IMR-90 (cell line): ENCODE measurements around the gene ARHGEF12. TPM values are rescaled to one million over a fixed set of nuclear protein-coding genes. Genes with fewer than 3 reads are reported as not detected.

Experiments
- ATAC-seq: fragments of 200-7000 bp; cut with Tn5 transposase; 2 replicates; pipeline ENCODE4 v1.9.1; 2020; ENCODE audit warnings: low read depth, mild to moderate bottlenecking, moderate library complexity
- BruUV-seq: library from RNA; stranded (reverse); fragments of 400-500 nt; replicated peaks from 2 replicates; lab custom pipeline; 2021; lab: Mats Ljungman, UMichigan
- CTCF ChIA-PET: fragments of 300-600 bp; formaldehyde crosslinking; extraction: SDS; loops from one replicate; lab custom pipeline; 2021; ENCODE audit warnings: antibody characterized with exemption; lab: Yijun Ruan, JAX
- POLR2A ChIA-PET: fragments of 300-600 bp; sonication (Branson Sonifier 250); formaldehyde crosslinking; loops from one replicate; lab custom pipeline; 2022; ENCODE audit warnings: antibody characterized with exemption; ENCODE audit not compliant: unreplicated experiment; lab: Charles Lee
- DNase-seq: peaks from one replicate; pipeline ENCODE4 v3.0.0; 2013
- H2AFZ ChIP-seq: replicated peaks from 2 replicates; pipeline ENCODE3; 2013; ENCODE audit warnings: low read length, mild to moderate bottlenecking; ENCODE audit not compliant: poor library complexity
- H2AK5ac ChIP-seq: 2 replicates; pipeline ENCODE4 v1.6.1; 2013; ENCODE audit warnings: low read depth, low read length, inconsistent platforms
- H2AK9ac ChIP-seq: replicated peaks from 2 replicates; pipeline ENCODE3; 2013; ENCODE audit warnings: mild to moderate bottlenecking, low read depth, low read length, moderate library complexity; ENCODE audit not compliant: poor library complexity
- H2BK120ac ChIP-seq: 2 replicates; pipeline ENCODE4 v1.6.1; 2013; ENCODE audit warnings: low read depth, low read length, inconsistent platforms
- H2BK15ac ChIP-seq: 3 replicates; pipeline ENCODE4 v1.6.1; 2013; ENCODE audit warnings: low read depth, low read length, inconsistent platforms
- H2BK20ac ChIP-seq: 2 replicates; pipeline ENCODE4 v1.6.1; 2013; ENCODE audit warnings: low read depth, mild to moderate bottlenecking, inconsistent platforms, low read length, moderate library complexity
- H2BK5ac ChIP-seq: 2 replicates; pipeline ENCODE4 v1.6.1; 2013; ENCODE audit warnings: mild to moderate bottlenecking, low read depth, low read length, inconsistent platforms; ENCODE audit not compliant: poor library complexity, severe bottlenecking
- H3K14ac ChIP-seq: replicated peaks from 2 replicates; pipeline ENCODE4 v1.6.1; 2013; ENCODE audit warnings: low read depth, low read length, inconsistent platforms
- H3K18ac ChIP-seq: 2 replicates; pipeline ENCODE4 v1.6.1; 2013; ENCODE audit warnings: low read depth, low read length, control low read depth
- H3K23ac ChIP-seq: 2 replicates; pipeline ENCODE4 v1.6.1; 2013; ENCODE audit warnings: low read depth, low read length, inconsistent platforms
- H3K27ac ChIP-seq: 2 replicates; pipeline ENCODE4 v1.5.1; 2013; ENCODE audit warnings: mild to moderate bottlenecking, control low read depth, low read length; ENCODE audit not compliant: insufficient read depth
- H3K27me3 ChIP-seq: 2 replicates; pipeline ENCODE4 v1.6.1; 2013; ENCODE audit warnings: low read length; ENCODE audit not compliant: control insufficient read depth, insufficient read depth
- H3K36me3 ChIP-seq: 2 replicates; pipeline ENCODE4 v1.6.1; 2013; ENCODE audit warnings: low read length, mixed read lengths; ENCODE audit not compliant: control insufficient read depth, insufficient read depth
- H3K4ac ChIP-seq: 2 replicates; pipeline ENCODE4 v1.6.1; 2013; ENCODE audit warnings: low read depth, low read length, inconsistent platforms
- H3K4me1 ChIP-seq: 2 replicates; pipeline ENCODE4 v1.6.1; 2013; ENCODE audit warnings: low read length, mixed read lengths; ENCODE audit not compliant: control insufficient read depth, insufficient read depth
- H3K4me2 ChIP-seq: 2 replicates; pipeline ENCODE4 v1.6.1; 2013; ENCODE audit warnings: low read depth, mild to moderate bottlenecking, control low read depth, low read length, moderate library complexity
- H3K4me3 ChIP-seq: 2 replicates; pipeline ENCODE4 v1.5.1; 2013; ENCODE audit warnings: low read depth, mild to moderate bottlenecking, control low read depth, low read length, moderate library complexity; ENCODE audit not compliant: insufficient read depth
- H3K56ac ChIP-seq: 2 replicates; pipeline ENCODE4 v1.6.1; 2013; ENCODE audit warnings: low read length, inconsistent platforms; ENCODE audit not compliant: insufficient read depth; ENCODE audit errors: extremely low read depth
- H3K79me1 ChIP-seq, 2 experiments: 2 replicates each; pipeline ENCODE4 v1.6.1; 2013; ENCODE audit warnings: low read length in 2 of 2, inconsistent platforms in 1 of 2, low read depth in 1 of 2
- H3K9ac ChIP-seq: 2 replicates; pipeline ENCODE4 v1.6.1; 2013; ENCODE audit warnings: low read depth, low read length, control low read depth
- H3K9me1 ChIP-seq: 2 replicates; pipeline ENCODE4 v1.6.1; 2013; ENCODE audit warnings: low read length, inconsistent platforms; ENCODE audit not compliant: insufficient read depth
- H3K9me3 ChIP-seq: 2 replicates; pipeline ENCODE4 v1.6.1; 2013; ENCODE audit warnings: low read length; ENCODE audit not compliant: control insufficient read depth, insufficient read depth
- H4K20me1 ChIP-seq: 2 replicates; pipeline ENCODE4 v1.6.1; 2013; ENCODE audit warnings: low read length, inconsistent platforms; ENCODE audit not compliant: insufficient read depth
- H4K5ac ChIP-seq: 2 replicates; pipeline ENCODE4 v1.6.1; 2013; ENCODE audit warnings: mild to moderate bottlenecking, low read depth, low read length, control low read depth
- H4K8ac ChIP-seq, 2 experiments: 2 replicates each; pipeline ENCODE4 v1.6.1; 2013; ENCODE audit warnings: low read depth in 2 of 2, low read length in 2 of 2, control low read depth in 1 of 2, inconsistent platforms in 1 of 2
- H4K91ac ChIP-seq: 2 replicates; pipeline ENCODE4 v1.6.1; 2013; ENCODE audit warnings: low read depth, low read length, inconsistent platforms; ENCODE audit not compliant: insufficient read depth
- CTCF ChIP-seq: conservative IDR thresholded peaks from 2 replicates; pipeline ENCODE4 v1.5.1; 2012; ENCODE audit warnings: mild to moderate bottlenecking, low read depth, low read length, improper control_type of control experiment
- RAD21 ChIP-seq: IDR thresholded peaks from 2 replicates; pipeline ENCODE4 v1.6.1; 2012; ENCODE audit warnings: low read length, improper control_type of control experiment
- WGBS, 2 experiments: methylation state at CpG; one replicate each; pipeline versions ENCODE4 v1.1.5 to v1.1.7; 2013; ENCODE audit warnings: missing lambda C conversion rate in 2 of 2; ENCODE audit not compliant: insufficient read length in 1 of 2; ENCODE audit errors: extremely low coverage in 2 of 2; 5-methylcytosine and 5-hydroxymethylcytosine counted together
- dilution Hi-C: fragments of 300-500 bp; cut with HindIII; formaldehyde crosslinking; loops from one replicate; pipeline ENCODE4 v1.14.3; 2018; ENCODE audit warnings: low sequenced_read_pairs; ENCODE audit not compliant: unreplicated experiment
- in situ Hi-C: fragments of 300-500 bp; cut with MboI; formaldehyde crosslinking; loops from 3 replicates; pipeline ENCODE4 v1.14.3; 2019; ENCODE audit warnings: low sequenced_read_pairs, inconsistent platforms, mixed read lengths
- intact Hi-C: fragments of 100-400 bp; cut with micrococcal nuclease; formaldehyde crosslinking; loops from 2 replicates; pipeline ENCODE4 v1.10.0; 2022
- polyA plus RNA-seq, 3 experiments: library from polyadenylated mRNA; depleted of rRNA; stranded (reverse); fragments of >200 nt; gene quantifications; 2 replicates each; pipeline ENCODE4 v1.2.3, GENCODE V29; 2012; ENCODE audit warnings: low replicate concordance in 1 of 3
- total RNA-seq: library from RNA; depleted of rRNA; stranded (reverse); fragments of >200 nt; gene quantifications from 2 replicates; pipeline ENCODE4 v1.2.3, GENCODE V29; 2012
- TF ChIP-seq, protein P1 (sequence below): fragments of 150-350 bp; IDR thresholded peaks from 2 replicates; pipeline ENCODE4 v1.6.1; 2017; ENCODE audit warnings: mild to moderate bottlenecking, antibody characterized with exemption, low read length, low read depth

Gene ARHGEF12
- total and polyA plus RNA-seq, 2 of the 4 experiments (the other 2 are of a cell fraction) = 25.5 to 115 TPM

DNA sequence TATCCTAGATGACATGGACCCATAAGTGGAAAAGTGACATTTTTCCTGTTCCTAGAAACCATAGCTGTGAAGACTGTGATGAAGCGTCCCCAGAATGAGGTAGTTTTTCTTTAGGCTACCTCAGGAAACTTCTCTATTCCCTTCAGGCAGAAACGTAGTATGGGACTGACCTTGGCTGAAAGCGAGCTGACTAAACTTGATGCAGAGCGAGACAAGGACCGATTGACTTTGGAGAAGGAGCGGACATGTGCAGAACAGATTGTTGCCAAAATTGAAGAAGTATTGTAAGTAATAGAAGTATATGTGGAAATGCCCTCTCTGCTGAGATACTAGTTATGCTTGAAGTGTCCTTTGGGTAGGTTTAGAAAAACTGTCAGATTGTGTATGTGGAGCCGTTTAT lies 110.6 kb downstream of the ARHGEF12 start:
- Histone ChIP-seq H2AK9ac (no peak overlapping the region), H3K27me3 (no peaks in the 10 kb centered on the region), H3K9me1 (peaks cover 7% of the 10 kb centered on the region), H2BK120ac (no peak overlapping the region), H2AFZ (no peak overlapping the region), H3K14ac (no peak overlapping the region), H3K18ac (no peak overlapping the region), H3K36me3 (peaks cover 52% of the 10 kb centered on the region), H3K9me3 (no peaks in the 10 kb centered on the region), H4K91ac (no peak overlapping the region), H4K8ac (no peak overlapping the region), H2BK15ac (no peak overlapping the region), H2BK5ac (no peak overlapping the region), H3K23ac (no peak overlapping the region), H4K20me1 (no peaks in the 10 kb centered on the region), H3K4me2 (no peak overlapping the region), H3K4ac (no peak overlapping the region), H3K79me1 (peaks cover 10 to 15% of the 10 kb centered on the region in 2 experiments), H2BK20ac (no peak overlapping the region), H3K27ac (no peak overlapping the region), H3K4me1 (no peaks in the 10 kb centered on the region), H3K56ac (no peak overlapping the region), H3K9ac (no peak overlapping the region), H2AK5ac (no peak overlapping the region), H4K5ac (no peak overlapping the region), H3K4me3 (no peak overlapping the region)
- ATAC-seq = no peak
- BruUV-seq = no TSS peak
- ChIA-PET POLR2A (no interaction called here), CTCF (no interaction called here)
- DNase-seq = no peak
- TF ChIP-seq RAD21 = no peak
- no peak for TF ChIP-seq CTCF
- TF ChIP-seq, protein P1, sequence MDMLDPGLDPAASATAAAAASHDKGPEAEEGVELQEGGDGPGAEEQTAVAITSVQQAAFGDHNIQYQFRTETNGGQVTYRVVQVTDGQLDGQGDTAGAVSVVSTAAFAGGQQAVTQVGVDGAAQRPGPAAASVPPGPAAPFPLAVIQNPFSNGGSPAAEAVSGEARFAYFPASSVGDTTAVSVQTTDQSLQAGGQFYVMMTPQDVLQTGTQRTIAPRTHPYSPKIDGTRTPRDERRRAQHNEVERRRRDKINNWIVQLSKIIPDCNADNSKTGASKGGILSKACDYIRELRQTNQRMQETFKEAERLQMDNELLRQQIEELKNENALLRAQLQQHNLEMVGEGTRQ = no peak
- dilution Hi-C loops (no loop called here), in situ Hi-C loops (loop anchor here (25.0 kb wide), 1 partner anchor 110 kb away; the partner anchor contains the start of genes ARHGEF12 and TLCD5), intact Hi-C loops (loop anchor here (2.0 kb wide), 1 partner anchor 14 kb away; no protein-coding TSS in a partner anchor)
- 94% methylated on average over 4 of the region's 7 CpGs; no CpG with 5 or more reads in 1 of the 2 experiments for WGBS, 2 experiments
